SK-N-SH (cell line): ENCODE results near the gene SV2B.

Source experiments
- EP300 ChIP-seq, 2 experiments: IDR thresholded peaks; 2 replicates each; pipeline versions ENCODE4 v1.4.0 to v1.6.1; 2012; ENCODE audit warnings: borderline replicate concordance in 1 of 2, low read depth in 1 of 2, low read length in 1 of 2
- FOSL2 ChIP-seq: IDR thresholded peaks from 2 replicates; pipeline ENCODE4 v1.4.0; 2012; ENCODE audit warnings: low read depth, mild to moderate bottlenecking, moderate library complexity, borderline replicate concordance
- GATA2 ChIP-seq: sonication (generic); formaldehyde crosslinking; IDR thresholded peaks from 2 replicates; pipeline ENCODE4 v1.5.0; 2020; ENCODE audit warnings: mild to moderate bottlenecking, missing genetic modification reagents
- JUND ChIP-seq: IDR thresholded peaks from 2 replicates; pipeline ENCODE4 v1.4.0; 2012
- POLR2AphosphoS5 ChIP-seq: IDR thresholded peaks from 2 replicates; pipeline ENCODE4 v1.6.1; 2012; ENCODE audit warnings: low read depth, low read length
- RAD21 ChIP-seq: IDR thresholded peaks from 2 replicates; pipeline ENCODE4 v1.6.1; 2012; ENCODE audit warnings: mild to moderate bottlenecking, low read length
- REST ChIP-seq: IDR thresholded peaks from 2 replicates; pipeline ENCODE4 v1.6.1; 2012; ENCODE audit warnings: mild to moderate bottlenecking, low read depth, low read length, moderate library complexity
- RXRA ChIP-seq: IDR thresholded peaks from 2 replicates; pipeline ENCODE4 v1.4.0; 2012; ENCODE audit warnings: low read depth, mild to moderate bottlenecking, borderline replicate concordance
- TAF1 ChIP-seq: IDR thresholded peaks from 2 replicates; pipeline ENCODE4 v1.6.1; 2012; ENCODE audit warnings: low read depth, mild to moderate bottlenecking, low read length, moderate library complexity, borderline replicate concordance
- TEAD4 ChIP-seq: IDR thresholded peaks from 2 replicates; pipeline ENCODE4 v1.4.0; 2012; ENCODE audit warnings: mild to moderate bottlenecking, borderline replicate concordance; ENCODE audit not compliant: insufficient read depth
- TF ChIP-seq, protein P1 (sequence below): fragments of 200-600 bp; sonication (generic); IDR thresholded peaks from 2 replicates; pipeline ENCODE4 v1.6.1; 2017; ENCODE audit warnings: antibody characterized with exemption, mild to moderate bottlenecking, moderate library complexity

DNA sequence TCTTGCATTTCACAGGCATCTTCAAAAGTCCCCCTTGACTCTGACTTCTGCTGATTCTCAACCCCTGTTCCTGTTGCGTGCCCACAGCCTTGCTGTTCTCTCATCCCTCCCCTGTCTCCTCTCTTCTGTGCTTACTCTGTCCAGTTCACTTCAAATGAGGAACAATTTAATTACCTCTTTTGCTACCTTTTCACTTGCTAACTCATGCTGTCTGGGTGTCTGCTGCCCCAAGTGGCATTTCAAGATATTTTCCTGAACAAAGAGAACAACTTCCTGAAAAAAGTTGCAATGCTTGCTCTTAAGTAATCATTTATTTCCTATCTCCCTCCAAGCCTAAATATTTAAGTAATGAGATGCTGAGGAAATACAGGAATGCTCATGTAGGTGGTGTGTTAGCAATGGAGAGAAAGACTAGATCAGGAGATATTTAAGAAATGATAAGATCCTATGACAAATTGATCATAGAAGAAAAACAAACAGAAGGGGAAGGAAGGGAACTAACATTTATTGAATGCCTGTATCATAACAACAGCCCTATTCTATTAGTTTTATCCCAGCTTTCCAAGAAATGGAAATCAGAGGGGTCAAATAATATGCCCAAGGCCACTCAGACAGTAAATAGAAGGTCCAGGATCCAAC lies 42.2 kb downstream of the SV2B start:
- TF ChIP-seq RAD21 (peak; percentile 39; the same call in 1 of the 2 replicates), GATA2 (CRISPR knock-in tag) (no peak), RXRA (no peak), EP300 (IDR thresholded peaks at IDR 0.05; ENCODE audit: borderline replicate concordance in 1 of 2, low read depth in 1 of 2, low read length in 1 of 2) (no peak), REST (no peak), POLR2AphosphoS5 (no peak), FOSL2 (no peak), TAF1 (no peak), TEAD4 (no peak), JUND (no peak)
- TF ChIP-seq, protein P1, sequence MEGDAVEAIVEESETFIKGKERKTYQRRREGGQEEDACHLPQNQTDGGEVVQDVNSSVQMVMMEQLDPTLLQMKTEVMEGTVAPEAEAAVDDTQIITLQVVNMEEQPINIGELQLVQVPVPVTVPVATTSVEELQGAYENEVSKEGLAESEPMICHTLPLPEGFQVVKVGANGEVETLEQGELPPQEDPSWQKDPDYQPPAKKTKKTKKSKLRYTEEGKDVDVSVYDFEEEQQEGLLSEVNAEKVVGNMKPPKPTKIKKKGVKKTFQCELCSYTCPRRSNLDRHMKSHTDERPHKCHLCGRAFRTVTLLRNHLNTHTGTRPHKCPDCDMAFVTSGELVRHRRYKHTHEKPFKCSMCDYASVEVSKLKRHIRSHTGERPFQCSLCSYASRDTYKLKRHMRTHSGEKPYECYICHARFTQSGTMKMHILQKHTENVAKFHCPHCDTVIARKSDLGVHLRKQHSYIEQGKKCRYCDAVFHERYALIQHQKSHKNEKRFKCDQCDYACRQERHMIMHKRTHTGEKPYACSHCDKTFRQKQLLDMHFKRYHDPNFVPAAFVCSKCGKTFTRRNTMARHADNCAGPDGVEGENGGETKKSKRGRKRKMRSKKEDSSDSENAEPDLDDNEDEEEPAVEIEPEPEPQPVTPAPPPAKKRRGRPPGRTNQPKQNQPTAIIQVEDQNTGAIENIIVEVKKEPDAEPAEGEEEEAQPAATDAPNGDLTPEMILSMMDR = peak; percentile 43
